GM13976 (cell line): ENCODE measurements around the gene EPDR1.
A peak's percentile ranks its signal among the peaks of the same experiment; 100 is the strongest.

Experiments used
- DNase-seq: peaks from one replicate; pipeline ENCODE4 v3.0.0; 2012; ENCODE audit warnings: low spot score
- in situ Hi-C: fragments of 300-500 bp; cut with MboI; formaldehyde crosslinking; loops from one replicate; pipeline ENCODE4 v1.12.0; 2022; ENCODE audit warnings: low sequenced_read_pairs, mixed read lengths, inconsistent platforms; ENCODE audit not compliant: unreplicated experiment
- TF ChIP-seq, protein P1 (sequence below): IDR thresholded peaks from 2 replicates; pipeline ENCODE4 v1.5.1; 2012; ENCODE audit warnings: borderline replicate concordance, mild to moderate bottlenecking; ENCODE audit not compliant: insufficient read depth; ENCODE audit errors: extremely low read depth, missing control alignments, control extremely low read depth

The EPDR1 gene

DNA sequence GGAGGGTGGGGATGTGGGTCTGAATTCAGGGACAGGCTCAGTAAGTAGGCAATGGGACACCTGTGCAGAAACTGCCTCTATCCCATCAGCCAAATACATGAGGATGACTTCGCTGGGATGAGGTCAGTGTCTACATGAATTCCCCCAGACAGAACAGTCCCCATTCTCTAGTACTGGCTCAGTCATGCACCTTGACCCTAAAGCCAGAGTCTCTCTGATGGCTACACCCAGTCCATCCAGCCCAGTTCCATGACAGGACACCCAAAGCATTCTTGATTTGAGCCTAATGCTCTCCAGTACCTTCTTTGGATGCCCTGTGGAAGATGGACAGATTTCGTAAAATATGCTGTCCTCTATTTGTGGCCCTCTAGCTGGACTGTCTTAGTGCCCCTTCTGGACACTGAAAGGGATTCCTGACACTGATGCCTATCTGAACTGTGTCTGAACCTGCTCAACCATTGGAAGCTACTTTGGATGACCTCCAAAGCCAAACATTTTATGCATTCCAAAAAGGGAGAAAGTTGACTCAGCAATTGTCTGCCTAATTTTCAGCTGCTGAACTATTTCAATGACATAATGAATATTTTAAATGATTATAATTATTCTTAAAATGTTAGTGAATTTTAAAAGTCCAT lies 18.4 kb upstream of the EPDR1 start:
- TF ChIP-seq, protein P1, sequence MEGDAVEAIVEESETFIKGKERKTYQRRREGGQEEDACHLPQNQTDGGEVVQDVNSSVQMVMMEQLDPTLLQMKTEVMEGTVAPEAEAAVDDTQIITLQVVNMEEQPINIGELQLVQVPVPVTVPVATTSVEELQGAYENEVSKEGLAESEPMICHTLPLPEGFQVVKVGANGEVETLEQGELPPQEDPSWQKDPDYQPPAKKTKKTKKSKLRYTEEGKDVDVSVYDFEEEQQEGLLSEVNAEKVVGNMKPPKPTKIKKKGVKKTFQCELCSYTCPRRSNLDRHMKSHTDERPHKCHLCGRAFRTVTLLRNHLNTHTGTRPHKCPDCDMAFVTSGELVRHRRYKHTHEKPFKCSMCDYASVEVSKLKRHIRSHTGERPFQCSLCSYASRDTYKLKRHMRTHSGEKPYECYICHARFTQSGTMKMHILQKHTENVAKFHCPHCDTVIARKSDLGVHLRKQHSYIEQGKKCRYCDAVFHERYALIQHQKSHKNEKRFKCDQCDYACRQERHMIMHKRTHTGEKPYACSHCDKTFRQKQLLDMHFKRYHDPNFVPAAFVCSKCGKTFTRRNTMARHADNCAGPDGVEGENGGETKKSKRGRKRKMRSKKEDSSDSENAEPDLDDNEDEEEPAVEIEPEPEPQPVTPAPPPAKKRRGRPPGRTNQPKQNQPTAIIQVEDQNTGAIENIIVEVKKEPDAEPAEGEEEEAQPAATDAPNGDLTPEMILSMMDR: no peak
- no peak for DNase-seq
- in situ Hi-C loops: loop anchor here (10.0 to 25.0 kb wide), 3 partner anchors 203 to 435 kb away; no protein-coding TSS in a partner anchor

DNA sequence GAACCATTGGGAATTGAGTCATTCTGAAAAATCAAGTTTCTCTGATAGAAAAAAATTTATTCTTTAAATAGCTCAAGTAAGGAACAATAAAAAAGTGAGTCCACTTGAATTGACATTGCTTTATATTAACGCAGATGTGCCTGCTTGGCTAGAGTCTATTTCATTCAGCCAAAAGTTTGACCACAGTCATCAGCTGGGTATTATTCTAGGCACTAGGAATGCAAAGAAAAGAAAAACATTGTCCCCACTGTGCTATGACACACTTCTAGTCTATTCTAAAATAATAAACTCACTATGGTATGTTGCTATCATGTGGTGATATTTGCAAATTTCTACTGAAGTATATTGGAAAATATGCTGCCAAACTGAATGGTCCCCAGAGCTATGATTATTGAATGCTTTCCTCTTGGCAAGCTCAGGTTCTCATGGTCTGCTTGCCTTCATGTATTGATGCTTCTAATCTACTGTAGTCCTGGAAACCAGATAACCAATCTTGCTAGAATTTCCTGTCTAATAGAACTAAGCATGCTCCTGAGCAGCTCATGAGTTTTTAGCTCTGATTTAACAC lies 12.1 kb upstream of the EPDR1 start:
- no peak for DNase-seq
- TF ChIP-seq, protein P1: no peak
- in situ Hi-C loops: loop anchor here (10.0 to 25.0 kb wide), 3 partner anchors 196 to 429 kb away; no protein-coding TSS in a partner anchor

DNA sequence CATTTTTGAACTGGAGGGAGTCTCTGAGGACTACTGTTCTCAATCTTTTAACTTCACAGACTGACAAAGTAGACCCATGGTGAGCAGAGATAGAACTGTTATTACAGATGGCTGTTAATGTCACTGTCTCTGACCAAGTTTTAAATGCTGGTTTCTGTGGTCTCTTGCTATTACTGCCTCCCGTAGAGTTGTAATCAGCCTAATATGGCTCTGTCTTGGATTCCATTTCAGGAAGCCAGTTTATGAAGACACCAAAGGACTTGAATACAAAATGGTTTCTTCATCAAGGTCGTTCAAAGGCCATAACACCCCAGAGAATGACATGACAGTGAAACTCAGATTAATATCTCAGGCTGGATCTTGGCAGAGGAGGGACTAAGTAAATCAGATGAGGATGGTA lies 7.7 kb upstream of the EPDR1 start:
- TF ChIP-seq, protein P1: no peak
- in situ Hi-C loops: loop anchor here (25.0 kb wide), 1 partner anchor 425 kb away; no protein-coding TSS in a partner anchor
- no peak for DNase-seq

DNA sequence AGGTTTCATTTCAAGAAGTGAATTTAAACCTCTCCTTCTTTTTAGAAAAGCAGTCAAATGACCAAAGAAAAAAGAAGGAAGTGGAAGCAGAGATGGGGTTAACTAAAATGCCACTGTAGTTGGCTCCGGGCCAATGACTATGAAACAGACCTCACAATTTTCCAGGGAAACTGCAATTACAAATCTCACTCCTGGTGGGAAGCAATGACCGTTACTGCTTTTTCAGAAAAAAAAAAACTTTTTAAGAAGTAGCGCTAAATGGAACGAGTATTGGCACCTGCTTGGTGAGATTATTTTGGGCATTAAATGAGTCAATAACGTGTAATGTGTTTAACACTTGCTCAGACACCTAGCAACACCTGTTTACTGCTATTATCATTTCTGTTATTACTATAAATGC lies 5.0 kb upstream of the EPDR1 start:
- DNase-seq: no peak
- in situ Hi-C loops: loop anchor here (25.0 kb wide), 1 partner anchor 422 kb away; no protein-coding TSS in a partner anchor
- TF ChIP-seq, protein P1: no peak

DNA sequence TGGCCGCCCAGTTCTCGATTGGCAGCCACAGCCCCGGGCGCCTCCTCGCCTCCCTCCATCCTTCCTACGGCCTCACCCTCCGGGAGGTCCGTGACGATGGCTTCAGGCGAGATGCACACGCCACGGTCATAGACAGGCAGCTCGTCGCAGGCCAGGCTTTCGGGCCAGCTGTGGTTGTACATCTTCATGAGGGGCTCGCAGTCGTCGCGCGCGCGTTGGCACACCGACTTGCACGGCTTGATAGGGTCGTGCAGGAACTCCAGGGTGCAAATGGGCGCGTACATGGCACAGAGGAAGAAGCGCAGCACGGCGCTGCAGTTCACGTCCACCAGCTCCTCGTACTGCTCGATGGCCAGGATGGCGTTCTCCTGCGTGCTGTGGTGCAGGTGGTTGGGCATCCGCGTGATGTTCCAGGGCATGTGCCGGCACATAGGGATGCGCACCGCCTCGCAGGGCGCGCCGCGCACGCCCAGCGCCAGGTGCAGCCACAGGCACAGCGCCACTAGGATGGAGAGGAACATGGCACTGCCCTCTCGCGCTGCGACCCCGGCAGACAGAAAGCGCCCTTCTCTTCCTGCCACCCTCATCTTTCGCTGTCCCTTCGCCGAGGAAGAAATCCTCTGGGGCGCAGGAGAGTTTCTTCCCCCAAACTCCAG lies 4.3 kb upstream of the EPDR1 start:
- in situ Hi-C loops: loop anchor here (25.0 kb wide), 1 partner anchor 421 kb away; no protein-coding TSS in a partner anchor
- TF ChIP-seq, protein P1: no peak
- DNase-seq: peak; percentile 17

DNA sequence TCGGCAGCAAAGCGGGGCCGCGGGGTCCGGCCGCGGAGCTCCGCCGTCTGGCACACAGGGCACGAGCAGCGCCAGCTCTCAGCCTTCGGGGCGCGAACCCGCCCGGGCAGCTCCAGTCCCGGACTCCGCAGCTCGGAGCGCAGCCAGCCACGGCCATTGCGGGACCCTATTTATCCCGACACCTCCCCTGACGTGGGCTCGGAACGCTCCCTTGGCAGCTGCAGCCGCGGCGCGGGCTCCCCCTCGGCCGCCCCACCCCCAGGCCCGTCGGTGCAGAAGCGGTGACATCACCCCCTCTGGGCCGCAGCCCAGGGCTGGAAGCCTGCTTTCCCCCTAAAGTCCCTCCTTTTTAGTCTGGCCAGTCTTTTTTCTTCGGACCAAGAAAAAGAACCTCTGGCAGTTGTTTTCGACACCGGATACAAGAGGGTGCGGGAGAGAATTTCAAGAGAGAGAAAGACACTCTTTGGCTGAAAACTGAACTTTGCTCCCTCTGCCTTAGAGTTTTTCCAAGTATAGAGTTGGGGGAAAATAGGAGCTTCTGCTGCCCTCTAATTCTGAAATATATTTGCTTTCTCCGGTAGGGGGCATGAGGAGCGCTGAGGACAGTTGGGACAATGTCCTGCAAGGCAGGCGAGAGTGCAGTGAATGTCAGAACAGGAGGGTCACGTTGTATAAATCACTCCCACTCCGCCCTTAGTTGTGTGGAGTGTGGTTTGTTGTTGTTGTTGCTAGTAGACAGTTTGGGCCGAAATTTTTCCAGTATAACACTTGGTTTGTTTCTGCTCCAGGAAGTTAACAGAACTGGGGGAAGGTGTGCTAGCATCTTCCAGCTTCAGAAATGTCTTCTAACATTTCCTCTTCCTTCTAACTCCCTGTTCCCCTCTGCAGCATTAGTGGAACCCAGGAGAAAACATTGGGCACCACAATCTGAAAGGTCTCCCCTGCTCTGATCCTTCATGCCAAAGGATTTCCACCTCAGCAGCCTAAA lies 3.5 kb upstream of the EPDR1 start, which contains the start of gene SFRP4:
Gene SFRP4, minus strand, starts transcription at position 145 of the 988 bp plus-strand sequence. CDS start 280 bp downstream, outside the sequence.
- TF ChIP-seq, protein P1: peak; percentile 50
- in situ Hi-C loops: loop anchor here (25.0 kb wide), 1 partner anchor 420 kb away; no protein-coding TSS in a partner anchor
- DNase-seq: peak; percentile 61
